C4-2B (cell line): ENCODE data around the gene B3GLCT.

Experiments used
- H3K27ac ChIP-seq: fragments of 450-650 bp; 2 replicates; pipeline ENCODE4 v1.5.1; 2017
- ZFX ChIP-seq: fragments of 450-650 bp; IDR thresholded peaks from 2 replicates; pipeline ENCODE4 v1.6.1; 2017
- TF ChIP-seq, protein P1 (sequence below): fragments of 450-650 bp; conservative IDR thresholded peaks from 2 replicates; pipeline ENCODE4 v1.5.1; 2017; ENCODE audit warnings: mild to moderate bottlenecking

The B3GLCT gene

DNA sequence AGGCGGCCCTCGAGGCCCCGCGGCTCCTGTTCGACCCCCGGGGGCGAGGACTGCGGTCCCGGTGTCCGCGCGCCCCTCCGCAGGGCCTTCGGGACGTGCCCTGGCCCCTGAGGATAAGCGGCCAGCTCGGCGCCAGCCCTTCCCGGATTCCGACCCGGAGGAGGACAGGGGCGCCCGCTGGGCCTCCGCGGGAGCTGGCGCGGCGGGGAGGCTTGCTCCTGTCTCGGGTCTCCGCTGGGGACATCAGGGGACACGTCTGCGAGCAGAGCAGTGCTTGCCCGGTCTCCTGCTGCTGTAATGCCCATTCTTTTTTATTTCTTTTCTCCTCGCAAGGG, 829 bp downstream of the B3GLCT start:
- H3K27ac ChIP-seq, result peak overlapping the region; percentile 86
- TF ChIP-seq, protein P1, sequence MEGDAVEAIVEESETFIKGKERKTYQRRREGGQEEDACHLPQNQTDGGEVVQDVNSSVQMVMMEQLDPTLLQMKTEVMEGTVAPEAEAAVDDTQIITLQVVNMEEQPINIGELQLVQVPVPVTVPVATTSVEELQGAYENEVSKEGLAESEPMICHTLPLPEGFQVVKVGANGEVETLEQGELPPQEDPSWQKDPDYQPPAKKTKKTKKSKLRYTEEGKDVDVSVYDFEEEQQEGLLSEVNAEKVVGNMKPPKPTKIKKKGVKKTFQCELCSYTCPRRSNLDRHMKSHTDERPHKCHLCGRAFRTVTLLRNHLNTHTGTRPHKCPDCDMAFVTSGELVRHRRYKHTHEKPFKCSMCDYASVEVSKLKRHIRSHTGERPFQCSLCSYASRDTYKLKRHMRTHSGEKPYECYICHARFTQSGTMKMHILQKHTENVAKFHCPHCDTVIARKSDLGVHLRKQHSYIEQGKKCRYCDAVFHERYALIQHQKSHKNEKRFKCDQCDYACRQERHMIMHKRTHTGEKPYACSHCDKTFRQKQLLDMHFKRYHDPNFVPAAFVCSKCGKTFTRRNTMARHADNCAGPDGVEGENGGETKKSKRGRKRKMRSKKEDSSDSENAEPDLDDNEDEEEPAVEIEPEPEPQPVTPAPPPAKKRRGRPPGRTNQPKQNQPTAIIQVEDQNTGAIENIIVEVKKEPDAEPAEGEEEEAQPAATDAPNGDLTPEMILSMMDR, result no peak
- peak; percentile 98 for TF ChIP-seq ZFX

DNA sequence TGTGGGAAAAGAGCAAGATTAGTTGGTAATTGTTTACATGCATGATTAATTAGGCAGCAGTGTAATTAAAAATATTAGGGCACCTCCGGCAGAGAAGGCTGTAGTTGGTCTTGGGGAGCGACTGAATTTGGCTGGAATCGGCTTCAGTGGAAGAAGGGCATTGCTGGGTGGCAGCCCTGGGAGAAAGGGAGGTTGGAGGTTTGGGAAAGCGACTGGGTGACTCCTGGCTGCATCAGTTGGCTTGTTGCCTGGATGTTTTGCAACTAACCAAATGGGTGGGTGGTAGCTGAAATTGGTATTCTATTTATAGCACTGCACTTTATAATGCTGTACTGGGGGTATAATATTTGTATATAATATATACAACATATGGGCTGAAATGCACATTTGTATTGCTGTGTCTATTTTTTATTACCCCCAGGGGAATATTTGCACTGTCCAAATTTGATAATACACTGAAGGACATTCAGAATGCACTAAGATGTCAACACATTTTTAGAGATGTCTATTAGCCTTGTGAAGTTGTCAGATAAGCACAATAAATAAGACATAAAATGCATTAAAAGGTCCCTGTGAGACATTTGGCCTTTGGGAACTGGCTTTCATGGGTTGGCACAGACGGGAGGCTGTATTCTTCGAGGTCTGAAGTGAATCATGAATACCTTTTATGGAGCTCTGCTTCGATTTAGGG, 1.7 kb downstream of the B3GLCT start:
- H3K27ac ChIP-seq, result peak overlapping the region; percentile 86
- TF ChIP-seq ZFX, result no peak
- TF ChIP-seq, protein P1, result no peak

DNA sequence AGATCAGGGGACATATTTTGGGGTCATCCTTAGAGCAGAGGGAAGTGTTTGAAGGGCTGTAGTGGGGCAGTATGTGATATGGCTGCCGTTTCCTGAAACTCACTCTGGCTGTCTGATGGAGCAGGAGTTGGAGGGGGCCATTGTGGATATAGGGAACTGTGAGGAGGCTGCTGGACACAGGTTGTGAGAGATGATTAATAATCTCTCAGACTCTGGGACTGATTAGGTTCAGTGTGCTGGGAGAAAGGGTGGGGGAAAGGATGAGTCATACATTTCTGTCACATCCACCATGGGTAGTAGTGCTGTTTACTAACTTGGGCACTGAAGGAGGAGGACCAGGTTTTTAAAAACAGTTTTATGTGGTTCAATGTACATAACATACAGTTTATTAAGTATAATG, 4.8 kb downstream of the B3GLCT start:
- no peak overlapping the region for H3K27ac ChIP-seq
- TF ChIP-seq, protein P1, result no peak
- TF ChIP-seq ZFX, result no peak

DNA sequence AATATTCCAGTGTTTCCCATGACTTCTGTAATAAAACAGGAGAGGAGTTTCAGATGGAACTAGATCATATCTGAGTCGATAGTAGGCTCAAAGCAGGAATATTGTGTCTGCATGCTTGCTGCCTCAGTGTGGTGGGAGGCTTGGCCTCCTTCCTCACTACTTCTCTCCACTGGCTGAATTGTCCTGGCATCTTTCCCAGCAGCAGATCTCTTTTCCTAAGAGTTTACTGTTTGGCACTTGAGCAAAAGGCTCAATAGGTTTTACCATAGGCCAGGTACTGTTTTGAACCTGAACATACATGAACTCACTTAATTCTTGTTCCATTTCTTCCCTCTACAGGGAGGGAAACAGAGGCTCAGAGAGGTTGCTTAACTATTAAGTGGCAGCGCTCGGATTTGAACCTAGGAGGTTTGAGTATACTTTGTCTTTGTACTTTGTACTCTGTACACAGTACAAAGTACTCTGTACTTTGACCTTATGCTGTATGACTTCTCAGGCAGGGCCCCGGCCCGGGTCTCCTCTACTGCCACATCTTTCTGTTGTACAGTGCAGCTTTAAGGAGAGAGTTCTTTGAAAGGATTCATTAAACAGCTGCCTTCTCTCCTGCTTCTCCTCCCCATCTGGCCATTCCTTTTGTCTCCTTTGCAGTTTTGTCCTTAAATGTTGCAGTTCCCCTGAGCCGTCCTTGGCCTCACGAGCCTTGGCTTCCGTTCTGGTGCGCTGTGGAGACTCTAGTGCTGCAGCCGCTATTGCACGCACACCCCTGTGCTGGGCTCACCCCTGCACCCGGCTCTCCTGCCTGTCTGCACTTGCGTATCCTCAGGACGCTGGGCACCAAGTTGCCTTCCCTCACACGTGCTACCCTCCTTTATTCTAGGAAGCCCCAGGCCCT, 8.1 kb downstream of the B3GLCT start:
- H3K27ac ChIP-seq, result no peak overlapping the region
- TF ChIP-seq, protein P1, result no peak

DNA sequence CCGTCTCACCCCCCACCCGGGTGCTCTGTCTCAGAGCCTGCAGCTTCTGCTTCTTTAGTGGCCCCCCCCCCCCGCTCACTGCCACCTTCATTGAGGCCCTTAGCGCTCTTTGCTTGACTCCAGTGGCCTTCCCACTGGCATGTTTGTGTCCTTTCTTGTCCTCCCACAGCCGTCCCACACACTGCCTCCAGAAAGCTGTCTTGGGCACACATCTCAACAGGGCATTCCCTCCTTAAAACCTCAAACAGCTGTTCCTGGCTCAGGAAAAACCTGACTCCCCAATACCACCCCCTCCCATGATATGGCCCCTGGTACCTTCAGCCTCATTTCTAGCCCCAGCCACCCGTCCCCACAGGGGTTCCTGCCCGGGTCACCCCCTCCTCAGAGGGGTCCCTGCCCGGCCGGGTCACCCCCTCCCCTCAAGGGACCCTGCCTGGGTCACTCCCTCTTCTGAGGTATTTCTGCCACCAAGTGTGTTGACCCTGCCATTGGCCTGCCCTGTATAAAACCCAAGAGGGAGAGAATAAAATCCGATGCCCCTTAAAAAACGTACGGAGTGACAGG, 8.9 kb downstream of the B3GLCT start:
- H3K27ac ChIP-seq, result no peak overlapping the region; the same call in 1 of the 2 replicates
- no peak for TF ChIP-seq ZFX
- TF ChIP-seq, protein P1, result no peak

DNA sequence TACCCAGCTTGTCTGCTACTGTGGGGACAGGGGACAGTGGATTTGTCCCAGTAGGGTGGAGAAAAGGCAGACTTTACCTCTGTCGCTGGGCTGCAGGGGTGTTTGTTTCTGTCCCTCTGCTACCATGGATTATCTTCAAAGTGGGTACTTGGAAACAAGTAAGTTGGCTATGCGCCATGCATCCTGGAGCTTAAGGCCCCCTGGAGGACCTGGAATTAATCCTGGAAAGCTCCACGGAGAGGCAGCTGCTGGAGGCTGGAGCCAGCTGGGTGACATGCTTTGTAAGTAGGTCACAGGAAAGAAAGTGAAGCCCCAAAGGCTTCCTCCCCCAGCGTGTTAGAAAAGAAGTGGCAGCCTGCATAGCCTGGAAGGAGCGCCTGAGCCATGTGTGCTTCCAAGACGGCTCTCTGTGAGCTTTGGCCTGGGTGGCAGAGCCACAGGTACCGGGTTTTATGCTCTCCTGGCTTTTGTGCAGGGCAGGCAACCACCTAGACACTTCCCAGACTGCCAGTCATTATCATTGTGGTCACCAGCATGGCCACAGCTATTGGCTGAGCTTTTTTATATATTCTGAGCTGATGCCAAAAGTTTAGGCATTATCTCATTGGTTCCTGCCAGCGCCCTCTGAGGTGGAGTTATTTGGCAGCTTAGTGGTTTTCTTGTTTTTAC, 9.5 kb downstream of the B3GLCT start:
- H3K27ac ChIP-seq, result peak overlapping the region; percentile 8; the same call in 1 of the 2 replicates
- TF ChIP-seq, protein P1, result no peak
- TF ChIP-seq ZFX, result no peak
